Stimulated activated CD8-positive, alpha-beta memory T cell treated with anti-CD3 and anti-CD28 coated beads, Interleukin-15, amount 100 ng/mL, for 4 hours (primary cell): ENCODE data around the gene OR10G8.
"Not testable (repeated sequence)": the region's sequence is repeated elsewhere in the genome, so short reads cannot be mapped to it uniquely, and the experiment has no call there.

Experiments used
- DNase-seq, 2 donors: peaks; one replicate each; pipeline ENCODE4 v3.0.0-alpha.2; 2020; ENCODE audit warnings: low read depth in 2 of 2

Gene OR10G8

DNA sequence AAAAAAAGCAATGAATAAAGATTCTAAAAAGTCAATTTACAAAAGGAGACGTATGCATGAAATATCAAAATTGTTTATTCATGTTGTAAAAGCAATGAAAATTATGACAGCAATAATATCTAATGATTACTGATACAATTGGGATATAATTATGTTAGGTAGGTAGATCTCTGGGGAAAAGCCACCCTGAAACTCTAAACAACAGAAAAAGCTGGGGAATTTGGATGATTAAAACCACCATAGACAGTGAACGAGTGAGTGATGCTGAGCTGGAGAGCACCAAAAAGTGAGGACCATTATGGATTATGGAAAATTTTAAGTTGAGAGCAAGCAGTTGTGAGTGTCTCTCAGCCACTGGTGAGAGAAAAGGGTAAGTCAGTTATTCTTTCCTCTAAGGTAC lies at the start of gene OR10G8:
OR10G8 (plus strand) TSS at position 301 of the 400 bp plus-strand sequence. CDS start 2,825 bp downstream, outside the sequence.
- DNase-seq: no peak

GRCh38 chr11:123977731-123978347 lies 48.8 kb upstream of the OR10G8 start, which contains the start of gene OR10S1:
Gene OR10S1 (minus strand): TSS chr11:123977781. CDS start chr11:123977664, 117 bp downstream.
- DNase-seq: no peak

GRCh38 chr11:123979311-123979710 lies 47.3 kb upstream of the OR10G8 start:
- DNase-seq: no peak

GRCh38 chr11:123995119-123995518 lies 31.5 kb upstream of the OR10G8 start, which contains the start of gene OR10G6:
Gene OR10G6 (minus strand): TSS chr11:123995161. CDS start chr11:123995161, 0 bp downstream.
- DNase-seq: no peak

DNA sequence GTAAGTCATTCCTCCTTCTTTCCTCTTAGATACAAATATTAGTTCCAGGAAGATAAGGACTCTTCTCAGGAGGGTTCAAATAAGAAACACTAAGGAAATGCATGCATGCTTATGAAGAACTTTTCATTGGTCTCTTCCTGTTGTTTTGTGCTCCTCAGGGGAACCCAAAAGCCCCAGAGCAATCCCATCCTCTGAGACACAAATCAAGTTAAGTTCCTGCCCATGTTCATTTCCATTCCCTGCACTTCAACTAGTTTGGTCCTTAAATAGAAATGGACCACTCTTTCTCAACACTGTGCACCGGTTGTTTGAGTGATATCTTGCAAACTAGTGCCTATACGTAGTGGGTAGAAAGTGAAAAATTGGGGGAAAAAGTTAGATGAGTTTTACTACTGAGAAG lies 13.9 kb upstream of the OR10G8 start, which contains the start of gene OR10G4:
OR10G4 (plus strand) TSS at position 301 of the 400 bp plus-strand sequence. CDS start 2,578 bp downstream, outside the sequence.
- DNase-seq: no peak

- not testable (repeated sequence) for DNase-seq
Observed at GRCh38 chr11:124015837-124016236, 10.8 kb upstream of the OR10G8 start.

- no peak for DNase-seq
Observed at GRCh38 chr11:124036666-124037065, 10.1 kb downstream of the OR10G8 start.

DNA sequence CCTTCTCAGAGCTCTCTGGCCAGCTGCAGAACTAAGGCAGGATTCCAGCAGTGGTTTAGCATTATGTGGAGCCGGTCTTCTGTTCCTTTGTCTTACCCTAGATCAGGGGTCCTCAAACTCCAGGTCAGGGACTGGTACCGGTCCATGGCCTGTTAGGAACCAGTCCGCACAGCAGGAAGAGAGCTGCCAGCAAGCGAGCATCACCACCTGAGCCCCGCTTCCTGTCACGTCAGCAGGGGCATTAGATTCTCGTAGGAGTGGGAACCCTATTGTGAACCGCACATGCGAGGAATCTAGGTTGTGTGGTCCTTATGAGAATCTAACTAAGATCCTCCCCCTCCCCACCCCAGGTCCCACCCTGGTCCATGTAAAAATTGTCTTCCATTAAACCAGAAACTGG lies 13.0 kb downstream of the OR10G8 start:
- no peak for DNase-seq

DNA sequence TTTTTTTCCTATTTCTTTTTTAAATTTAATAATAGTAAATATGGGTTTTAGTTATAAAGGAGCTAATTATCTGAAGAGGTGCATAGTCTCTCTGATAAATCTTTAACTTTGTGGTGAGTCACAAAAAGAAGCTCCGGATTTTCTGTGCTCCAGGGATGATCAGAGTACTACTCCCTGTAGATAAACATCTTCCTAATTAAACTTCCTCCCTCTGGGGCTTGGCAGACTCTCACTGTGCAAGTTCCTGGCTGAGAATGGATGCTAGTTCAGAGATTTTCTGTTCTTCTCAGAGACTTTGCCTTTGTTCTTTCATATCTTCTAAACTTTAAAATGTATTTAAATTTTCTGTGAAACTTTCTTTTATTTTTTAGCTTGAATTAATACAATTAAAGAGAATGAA lies 14.7 kb downstream of the OR10G8 start, which contains the start of gene OR10G7:
OR10G7 (minus strand) TSS at position 72 of the 400 bp plus-strand sequence. CDS start 2,324 bp downstream, outside the sequence.
- no peak for DNase-seq

- DNase-seq: no peak
Observed at GRCh38 chr11:124043420-124043819, 16.8 kb downstream of the OR10G8 start.

DNA sequence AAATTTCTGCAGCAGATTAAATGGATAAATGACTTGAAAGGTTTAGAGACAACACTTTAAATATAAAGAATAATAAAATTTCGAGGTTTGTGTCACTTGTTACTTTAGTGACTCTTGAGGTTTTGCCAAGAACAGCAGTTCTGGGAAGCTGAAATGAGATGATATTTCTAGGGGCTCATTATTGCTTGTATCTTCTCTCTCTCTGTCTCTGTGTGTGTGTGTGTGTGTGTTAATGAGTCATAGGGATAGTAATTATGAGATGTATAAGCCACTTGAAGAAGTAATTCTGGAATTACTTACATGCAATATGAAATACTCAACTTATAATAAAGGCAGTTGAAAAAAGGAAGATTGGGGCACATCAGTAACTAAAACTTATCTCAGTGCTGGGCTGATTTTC lies 24.1 kb downstream of the OR10G8 start:
- no peak for DNase-seq

DNA sequence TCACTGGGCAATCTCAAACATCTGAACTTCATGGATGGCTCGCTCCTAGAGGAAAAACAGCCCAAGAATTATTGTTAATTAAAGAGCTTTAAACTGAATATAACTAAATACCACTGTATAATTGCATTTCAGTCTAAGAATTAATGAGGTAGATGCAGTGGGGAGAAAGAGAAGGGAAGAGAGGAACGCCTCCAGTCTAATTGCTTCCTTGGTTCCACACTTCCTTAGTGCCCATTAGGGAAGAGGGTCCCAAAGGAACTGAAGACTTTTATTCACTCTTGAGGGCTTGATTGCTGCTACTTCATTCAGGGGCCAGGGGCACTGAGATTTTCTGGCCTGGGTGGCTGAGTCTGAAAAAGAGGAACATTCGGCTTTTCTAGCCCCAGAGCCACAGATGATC lies 26.4 kb downstream of the OR10G8 start:
- no peak for DNase-seq

GRCh38 chr11:124068601-124069110 lies 42.1 kb downstream of the OR10G8 start:
- DNase-seq: no peak

GRCh38 chr11:124069429-124070401 lies 43.1 kb downstream of the OR10G8 start:
- DNase-seq: no peak

DNA sequence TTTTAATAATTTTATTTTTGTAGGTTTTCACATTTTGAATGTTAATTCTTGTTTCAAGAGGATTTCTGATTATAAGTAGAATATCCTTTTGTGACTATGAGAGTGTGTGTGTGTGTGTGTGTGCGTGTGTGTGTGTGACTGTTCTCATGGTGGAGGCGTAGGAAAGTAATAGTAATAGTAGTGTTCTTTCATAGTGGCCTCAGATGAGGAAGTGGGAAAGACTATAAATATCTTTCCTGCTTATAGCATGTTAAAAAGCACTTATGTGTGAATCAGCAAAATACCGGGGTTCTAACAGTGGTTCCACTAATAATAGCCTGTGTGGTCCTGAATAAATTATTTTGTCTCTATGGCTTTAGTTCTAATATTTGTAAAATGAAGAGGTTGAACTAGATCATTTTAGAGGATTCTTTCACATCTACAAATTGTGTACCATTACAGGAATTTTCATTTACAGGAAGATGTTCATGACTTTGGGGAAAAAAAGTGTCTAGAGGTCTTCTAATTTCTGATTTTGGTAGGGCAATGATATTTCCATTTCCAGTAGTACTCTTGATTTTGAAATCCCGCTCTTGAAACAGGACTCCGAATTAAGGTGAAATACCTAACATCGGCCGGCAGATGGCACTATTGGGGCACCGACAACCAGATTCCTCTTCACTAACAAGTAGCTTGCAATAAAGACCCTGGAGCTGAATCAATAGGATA lies 44.5 kb downstream of the OR10G8 start:
- DNase-seq: peak in 1 of 2 donors; percentile 23

DNA sequence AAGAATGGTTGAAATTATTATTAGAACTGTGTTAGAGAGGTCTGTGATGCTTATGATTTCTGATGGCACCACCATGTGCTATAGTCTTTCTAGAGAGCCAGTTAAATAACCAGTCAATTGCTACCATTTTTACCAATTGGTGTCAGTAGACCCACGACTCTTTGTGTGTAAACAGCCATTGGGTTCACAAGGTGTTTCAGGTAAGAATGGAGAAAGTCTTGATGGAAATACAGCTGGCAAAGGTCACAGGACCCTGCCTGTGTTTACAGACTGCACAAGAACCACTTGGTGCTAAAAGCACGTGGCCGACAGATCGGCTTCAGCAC lies 45.0 kb downstream of the OR10G8 start:
- DNase-seq: no peak

DNA sequence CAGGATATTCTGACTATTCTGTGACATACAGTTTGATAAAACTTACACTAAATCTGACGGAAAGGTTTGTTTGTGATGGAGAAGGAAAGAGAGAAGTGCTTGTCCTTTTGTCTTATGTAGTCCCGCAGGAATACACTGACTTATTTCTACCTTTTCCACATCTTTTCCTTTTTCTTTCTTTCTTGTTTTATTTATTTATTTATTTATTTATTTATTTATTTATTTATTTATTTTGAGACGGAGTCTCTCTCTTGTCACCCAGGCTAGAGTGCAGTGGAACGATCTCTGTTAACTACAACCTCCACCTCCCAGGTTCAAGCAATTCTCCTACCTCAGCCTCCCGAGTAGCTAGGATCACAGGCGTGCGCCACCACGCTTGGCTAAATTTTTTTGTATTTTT lies 45.5 kb downstream of the OR10G8 start:
- DNase-seq: no peak

DNA sequence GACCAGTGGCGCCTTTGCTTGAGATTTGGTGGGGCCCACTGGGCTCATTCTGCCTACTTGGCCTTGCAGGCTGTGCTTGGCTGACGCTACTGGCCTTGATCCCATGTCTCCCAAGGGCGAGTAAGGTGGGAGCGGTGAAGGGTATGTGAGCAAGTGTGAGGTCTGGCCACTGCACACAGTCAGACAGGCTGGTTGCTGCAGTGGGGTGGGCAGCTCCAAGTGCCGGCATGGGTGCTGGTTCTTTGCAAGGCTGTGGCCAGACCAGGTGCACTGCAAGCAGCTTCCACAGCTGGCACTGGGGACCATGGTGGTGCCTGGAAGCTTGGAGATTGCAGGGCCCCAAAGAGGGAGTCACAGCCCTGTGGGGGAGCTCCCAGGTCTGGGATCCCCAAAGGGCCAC lies 48.0 kb downstream of the OR10G8 start:
- no peak for DNase-seq

DNA sequence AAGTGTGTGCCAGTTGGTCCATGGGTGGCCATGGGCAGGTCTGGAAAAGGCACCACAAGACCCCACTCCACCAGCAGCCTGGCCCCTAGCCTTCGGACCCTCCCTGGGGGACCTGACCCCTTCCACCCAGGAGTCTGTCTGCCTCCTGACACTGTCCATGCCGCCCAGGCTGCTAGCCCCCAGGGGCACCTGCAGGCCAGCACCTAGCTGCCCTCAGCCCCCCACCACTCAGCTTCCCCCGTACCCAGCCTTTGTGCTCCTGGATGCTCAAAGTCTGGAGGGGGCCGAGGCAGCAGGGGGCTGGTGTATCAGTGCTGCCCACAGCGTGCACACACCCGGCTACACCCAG lies 48.9 kb downstream of the OR10G8 start:
- no peak for DNase-seq

DNA sequence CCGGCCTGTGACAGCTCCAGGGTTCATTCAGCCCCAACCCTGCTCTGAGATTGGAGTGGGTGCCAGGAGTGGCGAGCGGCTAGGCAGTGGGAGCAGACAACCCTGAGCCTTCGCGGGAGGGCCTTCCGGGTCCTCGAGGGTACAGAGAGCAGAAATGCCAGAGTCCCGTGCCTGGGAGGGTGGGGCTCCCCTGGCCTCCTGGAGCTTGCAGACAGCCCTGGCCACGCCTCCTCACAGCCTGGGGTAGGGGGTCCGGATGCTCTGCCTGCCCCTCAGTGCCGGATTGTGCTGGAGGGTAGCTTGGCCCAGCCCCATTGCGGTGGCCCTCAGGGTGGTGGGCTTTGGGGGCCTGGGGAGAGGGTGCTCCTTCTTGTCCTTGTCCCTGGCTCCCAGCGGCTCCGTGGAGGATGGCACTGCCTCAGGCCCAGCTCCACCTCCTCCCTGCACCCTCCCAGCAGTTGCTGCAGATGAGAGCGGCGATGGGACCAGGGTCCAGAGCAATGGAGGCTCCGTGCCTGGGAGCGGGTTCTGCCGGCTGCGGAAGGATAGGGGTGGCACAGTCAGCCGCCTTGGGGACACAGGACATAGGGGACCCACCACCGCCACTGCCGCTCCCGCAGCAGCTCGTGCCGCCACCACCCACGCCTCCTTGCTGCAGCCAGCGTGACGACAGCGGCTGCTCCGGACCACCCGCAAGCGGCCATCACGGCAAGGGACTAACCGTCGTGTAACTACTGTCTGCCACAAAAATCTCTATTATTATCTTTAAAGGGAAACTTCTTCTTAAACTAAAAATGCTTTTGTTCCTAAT lies 49.4 kb downstream of the OR10G8 start:
- DNase-seq: no peak

DNA sequence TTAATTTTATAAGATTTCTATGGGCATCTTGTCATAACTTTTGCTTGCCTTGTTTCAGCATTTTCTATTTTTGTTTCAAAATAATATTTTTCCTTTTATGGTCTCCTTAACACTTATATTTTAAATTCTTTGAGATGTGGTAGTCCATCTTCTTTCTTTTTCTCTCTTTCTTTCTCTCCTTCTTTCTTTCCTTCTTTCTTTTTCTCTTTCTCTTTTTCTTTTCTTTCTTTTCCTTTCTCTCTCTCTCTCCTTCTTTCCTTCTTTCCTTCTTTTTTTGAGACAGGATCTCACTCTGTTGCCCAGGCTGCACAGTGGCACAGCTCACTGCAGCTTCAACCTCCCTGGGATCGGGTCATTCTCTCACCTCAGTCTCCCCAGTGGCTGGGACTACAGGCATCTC lies 50.7 kb downstream of the OR10G8 start:
- no peak for DNase-seq
